PC-9 (cell line): ENCODE results near the gene MRLN.

Experiments used
- CTCF ChIP-seq: fragments of 200-600 bp; sonication (generic); conservative IDR thresholded peaks from 2 replicates; pipeline ENCODE4 v1.6.1; 2017; ENCODE audit warnings: mixed run types, antibody characterized with exemption, mild to moderate bottlenecking, moderate library complexity
- EZH2 ChIP-seq: fragments of 200-600 bp; sonication (generic); IDR thresholded peaks from 2 replicates; pipeline ENCODE4 v1.8.0; 2017; ENCODE audit warnings: antibody characterized with exemption, low read depth

- TF ChIP-seq CTCF (no peak), EZH2 (no peak)
Measured at GRCh38 chr10:59736749-59737148, 16.5 kb downstream of the MRLN start.
